Neural cell (in vitro differentiated cells): ENCODE data around the gene B3GAT2.

Experiments used
- CTCF ChIP-seq: fragments of 450-650 bp; IDR thresholded peaks from 2 replicates; pipeline ENCODE4 v1.5.1; 2014; ENCODE audit warnings: antibody characterized with exemption, mild to moderate bottlenecking, moderate library complexity; ENCODE audit not compliant: poor library complexity, severe bottlenecking
- EZH2 ChIP-seq: fragments of 200-600, 300-800 bp; shearing (Covaris generic), sonication (generic); IDR thresholded peaks from 2 replicates; pipeline ENCODE4 v1.6.1; 2014; ENCODE audit warnings: antibody characterized with exemption, low read length, borderline replicate concordance, mild to moderate bottlenecking; ENCODE audit not compliant: insufficient read depth, poor library complexity, severe bottlenecking
- POLR2AphosphoS5 ChIP-seq: IDR thresholded peaks from 2 replicates; pipeline ENCODE4 v1.6.1; 2012
- RAD21 ChIP-seq: fragments of 450-650 bp; conservative IDR thresholded peaks from 2 replicates; pipeline ENCODE4 v1.6.1; 2014; ENCODE audit warnings: antibody characterized with exemption, mild to moderate bottlenecking, moderate library complexity
- REST ChIP-seq: IDR thresholded peaks from 2 replicates; pipeline ENCODE4 v1.6.1; 2012; ENCODE audit warnings: borderline replicate concordance

GRCh38 chr6:70991253-70991652, 34.4 kb upstream of the B3GAT2 start:
- no peak for TF ChIP-seq RAD21
- TF ChIP-seq CTCF = no peak
- TF ChIP-seq POLR2AphosphoS5 = no peak
- no peak for TF ChIP-seq EZH2
- TF ChIP-seq REST = no peak
